T-helper 17 cell (primary cell): ENCODE measurements around the gene PCDHB5. TPM values are rescaled to one million over a fixed set of nuclear protein-coding genes. Genes with fewer than 3 reads are reported as not detected.
A peak's percentile ranks its signal among the peaks of the same experiment; 100 is the strongest.
"Not testable (repeated sequence)": the region's sequence is repeated elsewhere in the genome, so short reads cannot be mapped to it uniquely, and the experiment has no call there.

ENCODE experiments used
- ATAC-seq: fragments of 150-1000 bp; cut with Tn5 transposase; 2 replicates; pipeline ENCODE4 v1.10.0; 2021; ENCODE audit warnings: mild to moderate bottlenecking, moderate library complexity
- DNase-seq, 3 donors: peaks; one replicate each; pipeline versions ENCODE4 v3.0.0 to v3.0.0-alpha.2; 2020 to 2021
- H3K9me3 ChIP-seq: one replicate; pipeline ENCODE4 v1.7.0; 2013; ENCODE audit warnings: low read length, mild to moderate bottlenecking; ENCODE audit not compliant: control insufficient read depth, poor library complexity, severe bottlenecking
- H3K27ac Mint-ChIP-seq: one replicate; pipeline ENCODE4 v1.8.0; 2022; ENCODE audit warnings: mild to moderate bottlenecking, moderate library complexity, mixed read lengths
- H3K27me3 Mint-ChIP-seq: one replicate; pipeline ENCODE4 v1.8.0; 2022; ENCODE audit warnings: mixed read lengths
- H3K36me3 Mint-ChIP-seq: one replicate; pipeline ENCODE4 v1.8.0; 2022; ENCODE audit warnings: low read depth, mixed read lengths
- H3K4me1 Mint-ChIP-seq: one replicate; pipeline ENCODE4 v1.8.0; 2022; ENCODE audit warnings: mild to moderate bottlenecking, mixed read lengths
- H3K4me3 Mint-ChIP-seq: one replicate; pipeline ENCODE4 v1.8.0; 2022; ENCODE audit warnings: mild to moderate bottlenecking, moderate library complexity, mixed read lengths
- total RNA-seq, 4 donors: library from RNA in 2 of 4; stranded (reverse) in 2 of 4; gene quantifications; one replicate each; pipeline ENCODE4 v1.2.3 and lab custom pipeline; 2022 to 2026

Gene PCDHB5
- total RNA-seq, 2 donors from 2014 or later = 0.12 to 0.34 TPM

DNA sequence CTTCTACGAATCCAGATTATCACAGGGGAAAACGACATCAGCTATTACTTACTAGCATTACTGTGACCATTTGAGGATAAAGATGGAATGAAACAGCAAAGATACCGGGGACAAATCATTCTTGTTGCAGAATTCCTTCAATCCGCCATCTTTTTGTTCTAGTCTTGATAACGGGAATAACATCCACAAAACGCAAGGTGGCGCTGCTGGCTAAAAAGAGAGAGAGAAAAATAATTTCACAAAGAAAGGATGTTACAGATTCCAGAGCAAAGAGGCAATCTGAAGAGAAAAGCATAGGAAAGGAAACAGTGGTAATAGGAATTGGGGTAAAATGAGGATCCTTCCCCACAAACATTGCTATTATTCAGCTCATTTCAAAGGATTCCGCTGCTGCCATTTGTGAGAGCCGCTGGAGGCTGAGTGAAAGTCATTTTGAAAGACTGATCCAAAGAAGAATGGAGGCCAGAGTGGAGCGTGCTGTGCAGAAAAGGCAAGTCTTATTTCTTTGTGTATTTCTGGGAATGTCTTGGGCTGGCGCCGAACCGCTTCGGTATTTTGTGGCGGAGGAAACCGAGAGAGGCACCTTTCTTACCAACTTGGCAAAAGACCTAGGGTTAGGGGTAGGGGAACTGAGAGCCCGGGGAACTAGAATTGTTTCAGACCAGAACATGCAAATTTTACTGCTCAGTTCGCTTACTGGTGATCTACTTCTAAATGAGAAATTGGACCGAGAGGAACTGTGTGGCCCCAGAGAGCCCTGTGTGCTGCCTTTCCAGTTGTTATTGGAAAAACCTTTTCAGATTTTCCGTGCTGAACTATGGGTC, 37.6 kb downstream of the PCDHB5 start, which contains the start of gene PCDHB7:
PCDHB7 (plus strand) TSS at position 264 of the 824 bp plus-strand sequence; CDS start at position 456, 192 bp downstream.
- Mint-ChIP-seq H3K36me3 (peaks cover 6% of the 10 kb centered on the region), H3K4me3 (no peak within 1 kb of the TSS), H3K4me1 (peaks cover 6% of the 10 kb centered on the region), H3K27ac (no peak within 1 kb of the TSS), H3K27me3 (peaks cover 35% of the 10 kb centered on the region)
- DNase-seq (no peak), ATAC-seq (no peak)
- no peaks in the 10 kb centered on the region for H3K9me3 ChIP-seq

DNA sequence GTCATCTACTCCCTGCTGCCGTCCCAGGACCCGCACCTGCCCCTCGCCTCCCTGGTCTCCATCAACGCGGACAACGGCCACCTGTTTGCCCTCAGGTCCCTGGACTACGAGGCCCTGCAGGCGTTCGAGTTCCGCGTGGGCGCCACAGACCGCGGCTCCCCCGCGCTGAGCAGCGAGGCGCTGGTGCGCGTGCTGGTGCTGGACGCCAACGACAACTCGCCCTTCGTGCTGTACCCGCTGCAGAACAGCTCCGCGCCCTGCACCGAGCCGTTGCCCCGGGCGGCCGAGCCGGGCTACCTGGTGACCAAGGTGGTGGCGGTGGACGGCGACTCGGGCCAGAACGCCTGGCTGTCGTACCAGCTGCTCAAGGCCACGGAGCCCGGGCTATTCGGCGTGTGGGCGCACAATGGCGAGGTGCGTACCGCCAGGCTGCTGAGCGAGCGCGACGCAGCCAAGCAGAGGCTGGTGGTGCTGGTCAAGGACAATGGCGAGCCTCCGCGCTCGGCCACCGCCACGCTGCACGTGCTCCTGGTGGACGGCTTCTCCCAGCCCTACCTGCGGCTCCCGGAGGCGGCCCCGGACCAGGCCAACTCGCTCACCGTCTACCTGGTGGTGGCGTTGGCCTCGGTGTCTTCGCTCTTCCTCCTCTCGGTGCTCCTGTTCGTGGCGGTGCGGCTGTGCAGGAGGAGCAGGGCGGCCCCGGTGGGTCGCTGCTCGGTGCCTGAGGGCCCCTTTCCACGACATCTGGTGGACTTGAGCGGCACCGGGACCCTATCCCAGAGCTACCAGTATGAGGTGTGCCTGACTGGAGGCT, 39.5 kb downstream of the PCDHB5 start:
- not testable (repeated sequence) for ATAC-seq, DNase-seq, H3K36me3 Mint-ChIP-seq

DNA sequence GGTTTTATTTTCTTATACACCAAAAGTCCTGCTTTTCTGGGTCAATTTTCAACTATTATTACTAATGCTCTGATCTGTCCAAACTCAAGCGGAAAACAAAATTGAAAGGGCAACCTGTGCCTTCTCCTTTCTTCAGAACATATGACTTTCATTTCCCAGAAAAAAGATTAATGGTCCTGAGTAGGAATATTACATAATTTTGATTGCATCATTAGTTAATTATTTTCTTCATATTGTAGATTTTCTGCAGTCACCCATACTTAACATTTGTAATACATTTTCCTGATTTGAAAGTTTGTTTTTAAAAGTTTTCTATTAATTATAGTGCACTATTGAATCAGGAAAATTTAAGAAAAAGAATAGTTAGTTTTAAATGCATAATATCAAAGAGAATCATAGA, 40.9 kb downstream of the PCDHB5 start:
- Mint-ChIP-seq H3K36me3 (peaks cover 3% of the 10 kb centered on the region), H3K27ac (no peak overlapping the region), H3K4me1 (peaks cover 4% of the 10 kb centered on the region), H3K4me3 (no peak overlapping the region), H3K27me3 (peaks cover 20% of the 10 kb centered on the region)
- DNase-seq (no peak), ATAC-seq (no peak)
- no peaks in the 10 kb centered on the region for H3K9me3 ChIP-seq

More for the DNA sequence above, 39.5 kb downstream of the PCDHB5 start:
- H3K4me1 Mint-ChIP-seq, H3K4me3 Mint-ChIP-seq, H3K27ac Mint-ChIP-seq, H3K9me3 ChIP-seq: not testable (repeated sequence)
- H3K27me3 Mint-ChIP-seq = peaks cover 22% of the 10 kb centered on the region

DNA sequence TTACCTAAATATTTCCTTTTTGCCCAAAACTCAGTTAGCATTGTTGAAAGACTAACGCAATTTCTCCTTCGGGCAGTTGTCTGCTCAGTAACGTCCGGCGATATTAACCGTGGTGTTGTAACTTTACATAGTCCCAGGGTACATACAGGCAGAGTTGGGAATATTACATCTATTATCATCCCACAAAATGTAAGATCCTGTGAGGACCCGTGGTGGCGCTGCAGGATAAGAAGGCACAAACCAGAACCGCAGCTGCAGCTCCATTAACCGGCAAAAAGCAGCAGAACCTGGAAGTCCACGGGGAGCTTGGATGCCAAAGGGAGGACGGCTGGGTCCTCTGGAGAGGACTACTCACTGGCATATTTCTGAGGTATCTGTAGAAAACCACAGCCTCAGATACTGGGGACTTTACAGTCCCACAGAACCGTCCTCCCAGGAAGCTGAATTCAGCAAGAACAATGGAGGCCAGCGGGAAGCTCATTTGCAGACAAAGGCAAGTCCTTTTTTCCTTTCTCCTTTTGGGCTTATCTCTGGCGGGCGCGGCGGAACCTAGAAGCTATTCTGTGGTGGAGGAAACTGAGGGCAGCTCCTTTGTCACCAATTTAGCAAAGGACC, 42.7 kb downstream of the PCDHB5 start, which contains the start of gene PCDHB8:
PCDHB8 (plus strand) TSS at position 214 of the 615 bp plus-strand sequence; CDS start at position 459, 245 bp downstream.
- ATAC-seq, H3K27ac Mint-ChIP-seq, H3K4me3 Mint-ChIP-seq, DNase-seq, H3K36me3 Mint-ChIP-seq, H3K9me3 ChIP-seq, H3K4me1 Mint-ChIP-seq: not testable (repeated sequence)
- peaks cover 35% of the 10 kb centered on the region for H3K27me3 Mint-ChIP-seq

DNA sequence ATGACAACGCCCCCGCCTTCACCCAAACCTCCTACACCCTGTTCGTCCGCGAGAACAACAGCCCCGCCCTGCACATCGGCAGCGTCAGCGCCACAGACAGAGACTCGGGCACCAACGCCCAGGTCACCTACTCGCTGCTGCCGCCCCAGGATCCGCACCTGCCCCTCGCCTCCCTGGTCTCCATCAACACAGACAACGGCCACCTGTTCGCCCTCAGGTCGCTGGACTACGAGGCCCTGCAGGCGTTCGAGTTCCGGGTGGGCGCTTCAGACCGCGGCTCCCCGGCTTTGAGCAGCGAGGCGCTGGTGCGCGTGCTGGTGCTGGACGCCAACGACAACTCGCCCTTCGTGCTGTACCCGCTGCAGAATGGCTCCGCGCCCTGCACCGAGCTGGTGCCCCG, 44.4 kb downstream of the PCDHB5 start:
- DNase-seq, H3K4me3 Mint-ChIP-seq, H3K9me3 ChIP-seq, H3K36me3 Mint-ChIP-seq, H3K4me1 Mint-ChIP-seq, H3K27ac Mint-ChIP-seq, ATAC-seq: not testable (repeated sequence)
- H3K27me3 Mint-ChIP-seq = peaks cover 40% of the 10 kb centered on the region

DNA sequence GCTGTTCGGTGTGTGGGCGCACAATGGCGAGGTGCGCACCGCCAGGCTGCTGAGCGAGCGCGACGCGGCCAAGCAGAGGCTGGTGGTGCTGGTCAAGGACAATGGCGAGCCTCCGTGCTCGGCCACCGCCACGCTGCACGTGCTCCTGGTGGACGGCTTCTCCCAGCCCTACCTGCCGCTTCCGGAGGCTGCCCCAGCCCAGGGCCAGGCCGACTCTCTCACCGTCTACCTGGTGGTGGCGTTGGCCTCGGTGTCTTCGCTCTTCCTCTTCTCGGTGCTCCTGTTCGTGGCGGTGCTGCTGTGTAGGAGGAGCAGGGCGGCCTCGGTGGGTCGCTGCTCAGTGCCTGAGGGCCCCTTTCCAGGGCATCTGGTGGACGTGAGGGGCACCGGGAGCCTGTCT, 44.9 kb downstream of the PCDHB5 start:
- not testable (repeated sequence) for H3K4me3 Mint-ChIP-seq, H3K27ac Mint-ChIP-seq, DNase-seq, ATAC-seq, H3K9me3 ChIP-seq, H3K36me3 Mint-ChIP-seq, H3K4me1 Mint-ChIP-seq
- peaks cover 43% of the 10 kb centered on the region for H3K27me3 Mint-ChIP-seq

DNA sequence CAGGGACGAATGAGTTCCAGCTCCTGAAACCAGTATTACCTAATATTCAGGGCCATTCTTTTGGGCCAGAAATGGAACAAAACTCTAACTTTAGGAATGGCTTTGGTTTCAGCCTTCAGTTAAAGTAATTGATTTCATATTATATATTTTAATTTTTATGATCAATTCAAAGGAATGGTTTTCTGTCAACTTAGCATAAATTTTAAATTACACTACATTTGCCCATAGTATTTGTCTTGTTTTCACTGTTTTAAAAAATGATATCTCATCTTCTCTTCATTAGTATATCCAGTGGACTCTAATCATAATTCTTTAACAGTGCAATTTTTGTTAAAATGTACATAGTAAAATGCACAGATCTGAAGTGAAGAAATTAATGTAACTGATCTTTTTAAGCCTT, 45.3 kb downstream of the PCDHB5 start:
- DNase-seq (no peak), ATAC-seq (no peak)
- peaks cover 3% of the 10 kb centered on the region for H3K4me1 Mint-ChIP-seq
- peaks cover 41% of the 10 kb centered on the region for H3K27me3 Mint-ChIP-seq
- H3K27ac Mint-ChIP-seq = no peak overlapping the region
- no peaks in the 10 kb centered on the region for H3K9me3 ChIP-seq
- H3K4me3 Mint-ChIP-seq = no peak overlapping the region
- H3K36me3 Mint-ChIP-seq = peaks cover 5% of the 10 kb centered on the region

DNA sequence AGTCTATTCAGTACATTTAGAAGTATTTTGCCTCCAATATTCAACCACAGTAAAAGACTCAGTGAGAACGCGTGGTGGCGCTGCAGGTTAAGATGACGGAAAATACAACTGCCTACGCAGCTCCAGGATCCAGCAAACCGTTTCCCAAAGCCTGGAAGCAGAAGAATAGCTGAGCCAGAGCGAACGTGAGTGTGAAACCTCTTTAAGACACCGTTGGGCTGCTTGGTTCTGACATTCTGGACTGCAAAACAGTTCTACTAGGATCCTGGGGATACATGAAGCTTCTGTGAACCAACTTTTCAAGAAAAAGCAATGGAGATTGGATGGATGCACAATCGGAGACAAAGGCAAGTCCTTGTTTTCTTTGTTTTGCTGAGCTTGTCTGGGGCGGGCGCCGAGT, 47.2 kb downstream of the PCDHB5 start, which contains the start of gene PCDHB16:
PCDHB16 (plus strand) TSS at position 140 of the 400 bp plus-strand sequence; CDS start at position 313, 173 bp downstream.
- H3K9me3 ChIP-seq = no peaks in the 10 kb centered on the region
- H3K4me1 Mint-ChIP-seq = peaks cover 7% of the 10 kb centered on the region
- no peak within 1 kb of the TSS for H3K27ac Mint-ChIP-seq
- H3K36me3 Mint-ChIP-seq = peaks cover 5% of the 10 kb centered on the region
- H3K27me3 Mint-ChIP-seq = peaks cover 42% of the 10 kb centered on the region
- ATAC-seq (no peak), DNase-seq (no peak)
- no peak within 1 kb of the TSS for H3K4me3 Mint-ChIP-seq

DNA sequence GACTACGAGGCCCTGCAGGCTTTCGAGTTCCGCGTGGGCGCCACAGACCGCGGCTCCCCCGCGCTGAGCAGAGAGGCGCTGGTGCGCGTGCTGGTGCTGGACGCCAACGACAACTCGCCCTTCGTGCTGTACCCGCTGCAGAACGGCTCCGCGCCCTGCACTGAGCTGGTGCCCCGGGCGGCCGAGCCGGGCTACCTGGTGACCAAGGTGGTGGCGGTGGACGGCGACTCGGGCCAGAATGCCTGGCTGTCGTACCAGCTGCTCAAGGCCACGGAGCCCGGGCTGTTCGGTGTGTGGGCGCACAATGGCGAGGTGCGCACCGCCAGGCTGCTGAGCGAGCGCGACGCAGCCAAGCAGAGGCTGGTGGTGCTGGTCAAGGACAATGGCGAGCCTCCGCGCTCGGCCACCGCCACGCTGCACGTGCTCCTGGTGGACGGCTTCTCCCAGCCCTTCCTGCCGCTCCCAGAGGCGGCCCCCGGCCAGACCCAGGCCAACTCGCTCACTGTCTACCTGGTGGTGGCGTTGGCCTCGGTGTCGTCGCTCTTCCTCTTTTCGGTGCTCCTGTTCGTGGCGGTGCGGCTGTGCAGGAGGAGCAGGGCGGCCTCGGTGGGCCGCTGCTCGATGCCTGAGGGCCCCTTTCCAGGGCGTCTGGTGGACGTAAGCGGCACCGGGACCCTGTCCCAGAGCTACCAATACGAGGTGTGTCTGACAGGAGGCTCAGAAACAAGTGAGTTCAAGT, 49.3 kb downstream of the PCDHB5 start:
- not testable (repeated sequence) for H3K4me1 Mint-ChIP-seq, H3K36me3 Mint-ChIP-seq, H3K4me3 Mint-ChIP-seq, H3K9me3 ChIP-seq, ATAC-seq, H3K27ac Mint-ChIP-seq, DNase-seq
- H3K27me3 Mint-ChIP-seq = peaks cover 55% of the 10 kb centered on the region

DNA sequence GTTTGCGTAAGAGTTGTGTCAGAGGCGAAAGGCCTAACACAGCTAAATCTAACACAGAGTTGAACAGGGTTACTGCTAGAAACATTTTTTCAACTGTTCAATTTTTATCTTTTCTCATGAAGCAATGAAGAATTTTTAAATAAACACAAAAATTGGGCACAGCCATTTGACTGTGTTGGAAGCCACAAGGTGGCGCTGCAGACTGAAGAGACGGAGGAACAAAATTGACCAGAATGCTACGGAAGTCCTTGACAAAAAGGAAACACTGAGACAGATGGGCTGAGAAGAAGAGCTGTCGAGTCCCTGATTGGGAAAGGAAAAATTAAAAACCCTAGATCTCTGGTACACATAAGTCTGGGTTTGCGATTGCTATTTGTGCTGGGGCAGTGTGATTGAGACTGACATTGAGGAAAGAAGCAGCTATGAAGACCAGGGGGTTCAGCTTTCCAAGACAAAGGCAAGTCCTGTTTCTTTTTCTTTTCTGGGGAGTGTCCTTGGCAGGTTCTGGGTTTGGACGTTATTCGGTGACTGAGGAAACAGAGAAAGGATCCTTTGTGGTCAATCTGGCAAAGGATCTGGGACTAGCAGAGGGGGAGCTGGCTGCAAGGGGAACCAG, 52.0 kb downstream of the PCDHB5 start, which contains the start of gene PCDHB9:
PCDHB9 (plus strand) TSS at position 265 of the 616 bp plus-strand sequence; CDS start at position 423, 158 bp downstream.
- peaks cover 46% of the 10 kb centered on the region for H3K27me3 Mint-ChIP-seq
- peaks cover 5% of the 10 kb centered on the region for H3K36me3 Mint-ChIP-seq
- peak within 1 kb of the TSS; percentile 22 for H3K4me3 Mint-ChIP-seq
- DNase-seq (peak in 1 of 3 donors; percentile 34), ATAC-seq (peak; percentile 39)
- H3K9me3 ChIP-seq = no peaks in the 10 kb centered on the region
- peaks cover 7% of the 10 kb centered on the region for H3K4me1 Mint-ChIP-seq
- H3K27ac Mint-ChIP-seq = no peak within 1 kb of the TSS
